OCI-LY7 (cell line): ENCODE measurements around the gene TRIM3.

Experiments used
- CTCF ChIP-seq: fragments of 200-600 bp; sonication (generic); conservative IDR thresholded peaks from 2 replicates; pipeline ENCODE4 v1.5.1; 2014; ENCODE audit warnings: mild to moderate bottlenecking, antibody characterized with exemption, low read length, moderate library complexity, mixed read lengths
- EZH2phosphoT487 ChIP-seq: fragments of 200-600 bp; sonication (generic); IDR thresholded peaks from 2 replicates; pipeline ENCODE4 v1.6.1; 2018; ENCODE audit warnings: low read depth, borderline replicate concordance, mild to moderate bottlenecking, mixed run types, antibody characterized with exemption, low read length, moderate library complexity, mixed read lengths

DNA sequence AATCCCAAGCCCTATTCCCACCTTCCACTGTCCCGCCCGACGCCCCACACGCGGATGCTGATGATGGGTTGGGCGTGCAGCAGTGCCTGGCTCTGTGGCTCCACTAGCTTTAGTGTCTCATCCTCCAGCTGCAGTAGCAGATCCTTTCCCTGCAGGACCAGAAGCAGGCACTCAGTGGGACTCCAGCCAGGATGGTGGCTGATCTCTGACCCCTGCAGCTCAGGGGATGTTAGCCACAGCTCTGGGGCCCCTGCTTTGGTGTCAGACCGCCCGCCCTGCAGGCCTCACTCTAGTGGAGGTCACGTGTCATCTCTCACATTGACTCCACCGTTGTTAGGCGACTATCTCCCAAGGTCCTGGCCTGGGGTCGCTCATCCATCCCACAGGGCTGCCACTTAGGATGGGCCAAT is 71.7 kb downstream of the TRIM3 start:
- no peak for TF ChIP-seq CTCF
- TF ChIP-seq EZH2phosphoT487: no peak
